BLaER1 treated with 17β-estradiol and CSF1 and Interleukin-3, amounts not matched to agents 10 nM and 100 nM (cell line): ENCODE measurements around the gene FAM90A1.
A peak's percentile ranks its signal among the peaks of the same experiment; 100 is the strongest.
"Not testable (repeated sequence)": the region's sequence is repeated elsewhere in the genome, so short reads cannot be mapped to it uniquely, and the experiment has no call there.

ENCODE experiments used
- H3K27ac ChIP-seq, 11 experiments: shearing (Covaris generic); formaldehyde crosslinking; 2 replicates each; pipeline ENCODE4 v1.8.1; 2022
- H3K27me3 ChIP-seq, 11 experiments: shearing (Covaris generic); formaldehyde crosslinking; 2 replicates each; pipeline ENCODE4 v1.8.1; 2022
- H3K36me3 ChIP-seq, 11 experiments: shearing (Covaris generic); formaldehyde crosslinking; 2 replicates each; pipeline ENCODE4 v1.8.1; 2022
- H3K4me1 ChIP-seq, 10 experiments: shearing (Covaris generic); formaldehyde crosslinking; 2 replicates each; pipeline ENCODE4 v1.8.1; 2022
- H3K4me2 ChIP-seq, 11 experiments: shearing (Covaris generic); formaldehyde crosslinking; 2 replicates each; pipeline ENCODE4 v1.8.1; 2022
- H3K4me3 ChIP-seq, 10 experiments: shearing (Covaris generic); formaldehyde crosslinking; 2 replicates each; pipeline ENCODE4 v1.8.1; 2022
- H3K9ac ChIP-seq, 11 experiments: shearing (Covaris generic); formaldehyde crosslinking; 2 replicates each; pipeline ENCODE4 v1.8.1; 2022
- H3K9me3 ChIP-seq, 11 experiments: shearing (Covaris generic); formaldehyde crosslinking; replicated peaks in 1 of 11; 2 replicates each; pipeline ENCODE4 v1.8.1; 2022
- H4K20me1 ChIP-seq, 11 experiments: shearing (Covaris generic); formaldehyde crosslinking; 2 replicates each; pipeline ENCODE4 v1.8.1; 2022

FAM90A1 gene

GRCh38 chr12:8182923-8183322 lies 44.5 kb downstream of the FAM90A1 start:
- H3K4me3 ChIP-seq, H4K20me1 ChIP-seq, H3K36me3 ChIP-seq, H3K27ac ChIP-seq, H3K4me2 ChIP-seq, H3K27me3 ChIP-seq, H3K9ac ChIP-seq, H3K9me3 ChIP-seq: not testable (repeated sequence)
- peaks cover 0 to 11% (median 0%) of the 10 kb centered on the region in 10 experiments; a peak in 2 of 20 replicates for H3K4me1 ChIP-seq

- Histone ChIP-seq H3K4me2 (peak overlapping the region in 9 of 11 experiments; percentile 72 to 85 (median 78); a peak in 13 of 22 replicates), H3K4me1 (peaks cover 0 to 11% (median 0%) of the 10 kb centered on the region in 10 experiments; a peak in 2 of 20 replicates)
- not testable (repeated sequence) for H3K27ac ChIP-seq, H3K27me3 ChIP-seq, H3K4me3 ChIP-seq, H3K36me3 ChIP-seq, H4K20me1 ChIP-seq, H3K9ac ChIP-seq, H3K9me3 ChIP-seq
Observed at GRCh38 chr12:8181271-8181670, 46.1 kb downstream of the FAM90A1 start.

GRCh38 chr12:8179989-8180585 lies 47.3 kb downstream of the FAM90A1 start:
- H3K9ac ChIP-seq: peak overlapping the region; percentile 76 to 85 (median 83)

GRCh38 chr12:8172911-8173310 lies 54.5 kb downstream of the FAM90A1 start:
- not testable (repeated sequence) for H3K27me3 ChIP-seq, H3K36me3 ChIP-seq, H3K9me3 ChIP-seq, H4K20me1 ChIP-seq, H3K9ac ChIP-seq, H3K4me3 ChIP-seq, H3K27ac ChIP-seq
- peaks cover 0 to 21% (median 13%) of the 10 kb centered on the region in 10 experiments; a peak in 15 of 20 replicates for H3K4me1 ChIP-seq
- H3K4me2 ChIP-seq: peak overlapping the region in 7 of 11 experiments; percentile 5 to 77 (median 58); a peak in 12 of 22 replicates

More at GRCh38 chr12:8179989-8180585, 47.3 kb downstream of the FAM90A1 start:
- not testable (repeated sequence) for H3K9me3 ChIP-seq, H3K36me3 ChIP-seq, H4K20me1 ChIP-seq, H3K27me3 ChIP-seq
- Histone ChIP-seq H3K4me3 (peak overlapping the region; percentile 64 to 75 (median 68)), H3K4me2 (peak overlapping the region; percentile 72 to 85 (median 81)), H3K27ac (peak overlapping the region in 10 of 11 experiments; percentile 54 to 83 (median 82); a peak in 20 of 22 replicates), H3K4me1 (peaks cover 0 to 11% (median 0%) of the 10 kb centered on the region in 10 experiments; a peak in 2 of 20 replicates)
